A673 (cell line): ENCODE measurements around the gene SMIM32.

Experiments used
- EZH2 ChIP-seq: fragments of 200-600 bp; sonication (generic); IDR thresholded peaks from 2 replicates; pipeline ENCODE4 v1.6.1; 2017; ENCODE audit warnings: borderline replicate concordance, low read depth, mild to moderate bottlenecking, mixed read lengths, antibody characterized with exemption, low read length; ENCODE audit not compliant: poor library complexity, severe bottlenecking
- TF ChIP-seq, protein P1 (sequence below): fragments of 300-800, 200-600 bp; sonication (generic); conservative IDR thresholded peaks from 2 replicates; pipeline ENCODE4 v1.5.1; 2017; ENCODE audit warnings: low read depth, mild to moderate bottlenecking, antibody characterized with exemption, low read length, moderate library complexity, mixed read lengths

DNA sequence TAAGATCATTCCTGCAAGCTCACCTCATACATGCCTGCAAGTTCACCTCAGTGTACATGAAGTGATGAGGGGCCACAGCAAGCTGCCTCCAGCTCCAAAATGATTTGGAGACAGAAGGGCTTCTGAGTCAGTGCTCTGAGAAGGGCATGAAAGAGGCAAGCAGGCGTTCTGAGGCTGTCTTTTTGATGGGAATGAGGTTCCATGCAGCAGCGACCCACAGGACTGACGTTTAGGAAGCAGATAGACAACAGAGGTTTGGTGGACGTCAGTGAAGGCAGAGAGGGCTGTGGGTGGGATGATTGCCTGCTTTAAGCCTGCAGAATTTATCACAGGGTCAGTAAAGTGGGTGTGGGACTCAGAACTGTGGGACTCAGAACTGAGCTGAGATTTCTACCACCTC is 8.9 kb upstream of the SMIM32 start:
- TF ChIP-seq, protein P1, sequence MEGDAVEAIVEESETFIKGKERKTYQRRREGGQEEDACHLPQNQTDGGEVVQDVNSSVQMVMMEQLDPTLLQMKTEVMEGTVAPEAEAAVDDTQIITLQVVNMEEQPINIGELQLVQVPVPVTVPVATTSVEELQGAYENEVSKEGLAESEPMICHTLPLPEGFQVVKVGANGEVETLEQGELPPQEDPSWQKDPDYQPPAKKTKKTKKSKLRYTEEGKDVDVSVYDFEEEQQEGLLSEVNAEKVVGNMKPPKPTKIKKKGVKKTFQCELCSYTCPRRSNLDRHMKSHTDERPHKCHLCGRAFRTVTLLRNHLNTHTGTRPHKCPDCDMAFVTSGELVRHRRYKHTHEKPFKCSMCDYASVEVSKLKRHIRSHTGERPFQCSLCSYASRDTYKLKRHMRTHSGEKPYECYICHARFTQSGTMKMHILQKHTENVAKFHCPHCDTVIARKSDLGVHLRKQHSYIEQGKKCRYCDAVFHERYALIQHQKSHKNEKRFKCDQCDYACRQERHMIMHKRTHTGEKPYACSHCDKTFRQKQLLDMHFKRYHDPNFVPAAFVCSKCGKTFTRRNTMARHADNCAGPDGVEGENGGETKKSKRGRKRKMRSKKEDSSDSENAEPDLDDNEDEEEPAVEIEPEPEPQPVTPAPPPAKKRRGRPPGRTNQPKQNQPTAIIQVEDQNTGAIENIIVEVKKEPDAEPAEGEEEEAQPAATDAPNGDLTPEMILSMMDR: no peak
- TF ChIP-seq EZH2: no peak
